NCI-H345 treated with DMSO at 0.1 percent for 48 hours (cell line): ENCODE data around the gene AXIN1.
"Not testable (repeated sequence)": the region's sequence is repeated elsewhere in the genome, so short reads cannot be mapped to it uniquely, and the experiment has no call there.

Source experiments
- DNase-seq: peaks from one replicate; lab custom pipeline; 2025; ENCODE audit not compliant: unreplicated experiment; lab: John Stamatoyannopoulos, UW

The AXIN1 gene

DNA sequence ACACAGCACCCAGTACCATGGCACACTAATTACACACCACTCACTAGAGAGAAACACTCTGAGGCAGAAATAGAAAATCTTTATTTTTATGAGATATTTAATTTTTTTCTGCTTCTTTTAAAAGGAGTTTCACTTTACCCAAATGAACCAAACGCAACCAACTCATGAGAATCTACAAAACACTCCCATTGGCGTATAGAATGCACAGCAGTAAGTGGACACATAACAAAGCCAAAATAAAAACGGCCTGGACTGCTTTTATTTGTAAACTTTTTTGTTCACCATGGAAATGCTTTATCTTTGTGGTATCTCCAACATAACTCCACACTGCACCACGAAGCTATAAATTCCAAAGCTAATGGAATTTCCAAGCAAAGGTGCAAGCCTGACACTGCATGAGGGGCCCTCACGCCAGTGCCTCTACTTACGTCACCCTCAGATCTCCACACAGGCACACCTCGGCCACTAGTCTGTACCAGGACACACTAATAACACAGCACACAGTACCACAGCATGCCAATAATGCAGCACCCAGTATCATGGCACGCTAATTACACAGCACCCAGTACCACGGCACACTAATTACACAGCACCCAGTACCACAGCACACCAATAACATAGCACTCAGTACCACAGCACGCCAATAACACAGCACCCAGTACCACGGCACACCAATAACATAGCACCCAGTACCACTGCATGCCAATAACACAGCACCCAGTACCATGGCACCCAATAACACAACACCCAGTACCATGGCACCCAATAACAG lies 17.5 kb downstream of the AXIN1 start:
- not testable (repeated sequence) for DNase-seq

DNA sequence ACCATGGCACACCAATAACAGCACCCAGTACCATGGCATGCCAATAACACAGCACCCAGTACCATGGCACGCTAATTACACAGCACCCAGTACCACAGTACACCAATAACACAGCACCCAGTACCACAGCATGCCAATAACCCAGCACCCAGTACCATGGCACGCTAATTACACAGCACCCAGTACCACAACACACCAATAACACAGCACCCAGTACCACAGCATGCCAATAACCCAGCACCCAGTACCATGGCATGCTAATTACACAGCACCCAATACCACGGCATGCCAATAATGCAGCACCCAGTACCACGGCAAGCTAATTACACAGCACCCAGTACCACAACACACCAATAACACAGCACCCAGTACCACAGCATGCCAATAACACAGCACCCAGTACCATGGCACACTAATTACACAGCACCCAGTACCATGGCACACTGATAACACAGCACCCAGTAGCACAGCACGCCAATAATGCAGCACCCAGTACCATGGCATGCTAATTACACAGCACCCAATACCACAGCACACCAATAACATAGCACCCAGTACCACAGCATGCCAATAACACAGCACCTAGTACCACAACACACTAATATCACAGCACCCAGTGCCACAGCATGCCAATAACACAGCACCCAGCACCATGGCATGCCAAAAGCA lies 18.2 kb downstream of the AXIN1 start:
- not testable (repeated sequence) for DNase-seq

DNA sequence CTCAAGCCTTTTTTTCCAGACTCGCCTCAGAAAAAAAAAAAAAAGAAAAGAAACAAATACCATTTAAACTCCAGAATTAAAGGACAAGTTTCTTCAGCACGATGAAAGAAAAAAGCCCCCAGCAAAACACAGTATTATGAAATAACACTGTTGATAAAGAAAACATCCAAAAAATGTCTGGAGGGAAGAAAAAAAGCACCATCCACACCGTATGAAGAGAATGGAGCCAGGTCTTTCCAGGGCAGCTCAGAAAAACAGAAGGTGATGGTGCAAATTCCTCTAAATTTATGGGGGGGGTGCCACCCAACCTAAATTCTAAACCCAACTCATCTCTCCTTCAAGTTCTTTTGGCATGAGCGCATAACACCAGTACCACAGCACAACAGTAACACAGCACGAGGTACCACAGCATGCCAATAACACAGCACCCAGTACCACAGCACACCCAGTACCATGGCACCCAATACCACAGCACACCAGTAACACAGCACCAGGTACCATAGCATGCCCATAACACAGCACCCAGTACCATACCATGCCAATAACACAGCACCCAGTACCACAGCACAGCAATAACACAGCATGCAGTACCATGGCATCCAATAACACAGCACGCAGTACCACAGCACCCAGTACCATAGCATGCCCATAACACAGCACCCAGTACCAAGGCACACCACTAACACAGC lies 19.0 kb downstream of the AXIN1 start:
- no peak for DNase-seq

DNA sequence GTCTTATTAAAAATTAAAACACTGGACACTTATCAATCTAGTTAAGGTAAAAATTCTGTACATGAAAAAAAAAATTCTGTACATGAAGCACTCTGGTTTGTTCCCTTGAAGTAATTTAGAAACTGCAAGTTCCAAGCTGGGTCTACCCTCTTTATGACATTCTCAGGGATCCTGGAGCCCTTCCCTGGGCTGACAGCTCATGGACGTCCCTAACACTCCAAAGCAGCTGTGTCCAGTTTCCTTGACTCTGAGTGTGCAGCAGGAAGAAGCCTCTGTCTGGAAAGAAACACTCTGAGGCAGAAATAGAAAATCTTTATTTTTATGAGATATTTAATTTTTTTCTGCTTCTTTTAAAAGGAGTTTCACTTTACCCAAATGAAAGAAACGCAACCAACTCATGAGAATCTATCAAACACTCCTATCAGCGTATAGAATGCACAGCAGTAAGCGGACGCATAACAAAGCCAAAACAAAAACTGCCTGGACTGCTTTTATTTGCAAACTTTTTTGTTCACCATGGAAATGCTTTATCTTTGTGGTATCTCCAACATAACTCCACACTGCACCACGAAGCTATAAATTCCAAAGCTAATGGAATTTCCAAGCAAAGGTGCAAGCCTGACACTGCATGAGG lies 21.2 kb downstream of the AXIN1 start:
- not testable (repeated sequence) for DNase-seq

DNA sequence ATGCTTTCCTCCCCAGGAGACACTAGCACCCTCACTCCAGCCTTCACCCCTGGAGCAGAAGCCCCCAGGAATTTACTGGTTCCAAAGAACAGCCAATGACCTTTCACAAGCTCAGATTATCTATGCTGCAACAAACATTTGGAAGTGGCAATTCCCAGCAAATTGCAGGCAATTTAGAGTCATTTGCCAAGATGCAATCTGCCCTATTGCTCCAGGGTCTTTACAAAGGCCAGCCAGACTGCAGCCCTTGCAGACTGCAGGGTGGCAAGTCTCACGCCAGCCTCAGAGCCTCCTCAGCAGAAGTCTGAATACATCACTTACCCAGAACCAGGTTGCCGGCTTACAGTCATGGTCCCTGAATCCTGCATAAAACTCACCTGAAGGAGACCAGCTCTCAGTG lies 21.8 kb downstream of the AXIN1 start:
- no peak for DNase-seq

DNA sequence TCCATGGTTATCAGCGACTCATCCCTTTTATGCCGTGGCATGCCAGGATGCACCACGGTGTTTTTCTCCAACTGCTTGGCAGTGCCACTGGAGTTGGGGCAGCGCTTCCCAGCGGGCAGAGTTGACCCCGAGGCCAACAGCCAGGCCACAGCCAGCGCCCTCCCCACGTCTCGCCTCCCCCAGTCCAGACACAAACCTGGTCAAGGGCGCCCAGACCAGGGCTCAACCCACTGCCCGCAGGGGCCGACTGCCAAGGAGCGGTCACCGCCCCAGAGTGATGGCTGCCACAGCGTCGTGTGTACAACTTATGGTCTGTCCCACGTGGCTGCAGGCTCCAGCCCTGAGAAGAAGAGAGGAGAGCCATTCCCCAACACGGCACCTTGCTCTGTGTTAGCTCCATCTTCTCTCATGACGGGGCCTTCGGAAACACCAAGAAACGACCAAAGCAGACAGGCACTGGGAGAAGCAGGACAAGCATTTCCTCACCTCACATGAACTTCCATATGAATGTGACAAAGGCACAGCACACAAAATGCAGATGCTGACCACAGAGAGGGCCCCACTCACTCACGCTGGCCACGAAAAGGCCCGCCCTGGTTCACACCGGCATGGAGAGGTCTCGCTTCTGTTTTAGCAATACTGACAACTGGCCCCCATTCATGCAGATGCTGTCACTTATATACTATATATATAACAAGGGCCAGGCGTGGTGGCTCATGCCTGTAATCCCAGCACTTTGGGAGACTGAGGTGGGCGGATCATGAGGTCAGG lies 27.0 kb downstream of the AXIN1 start:
- DNase-seq = no peak

DNA sequence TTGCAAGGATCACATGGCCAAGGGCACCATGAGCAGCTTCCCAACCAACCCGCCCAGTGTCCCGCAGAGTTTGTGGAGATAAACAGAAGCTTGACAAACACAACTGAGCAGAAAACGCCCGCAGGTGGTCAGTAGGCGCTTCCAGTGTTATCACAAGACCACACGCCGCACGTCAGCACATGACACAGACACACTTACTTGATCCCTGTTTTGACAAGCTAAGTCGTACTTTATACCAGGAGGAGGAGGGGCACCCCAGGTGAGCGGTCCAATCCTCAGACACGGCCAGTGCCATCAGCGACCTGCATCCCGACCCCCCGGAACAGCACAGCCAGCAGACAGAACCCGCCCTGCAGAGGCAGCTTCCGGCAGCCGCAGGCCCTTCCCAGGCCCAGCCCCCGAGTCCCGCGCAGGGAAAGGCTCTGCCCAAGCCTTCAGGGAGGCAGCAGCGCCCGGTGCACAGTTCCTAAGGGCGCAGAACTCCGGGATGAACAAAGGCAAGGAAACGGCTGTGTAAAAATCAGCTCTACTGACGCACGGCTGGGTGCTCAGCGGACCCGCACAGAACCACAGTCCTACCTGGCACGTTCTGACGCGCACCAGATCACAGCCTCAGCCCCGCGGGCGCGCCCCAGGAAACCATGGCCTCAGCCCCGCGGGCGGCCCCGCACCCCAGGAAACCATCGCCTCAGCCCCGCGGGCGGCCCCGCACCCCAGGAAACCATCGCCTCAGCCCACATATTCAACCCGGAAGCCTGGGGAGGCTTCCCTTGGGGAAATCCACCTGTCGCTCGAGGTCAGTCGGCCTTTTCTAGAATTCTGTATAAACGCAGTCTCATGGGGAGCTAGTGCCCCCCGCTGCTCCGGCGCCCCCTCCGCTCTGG lies 27.8 kb downstream of the AXIN1 start:
- DNase-seq = no peak

DNA sequence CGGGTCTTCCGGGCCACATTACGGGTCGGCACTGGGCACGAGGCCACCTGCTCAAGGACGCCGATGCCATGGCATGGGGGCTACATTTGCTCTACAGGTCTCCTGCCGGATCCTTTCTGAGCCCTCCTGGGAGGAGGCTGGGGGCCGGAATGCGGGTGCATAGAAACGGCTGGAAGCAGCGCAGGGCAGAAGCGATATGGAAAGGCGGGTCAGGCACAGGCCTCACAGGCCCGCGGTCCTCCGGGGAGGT lies 28.4 kb downstream of the AXIN1 start:
- DNase-seq = no peak

DNA sequence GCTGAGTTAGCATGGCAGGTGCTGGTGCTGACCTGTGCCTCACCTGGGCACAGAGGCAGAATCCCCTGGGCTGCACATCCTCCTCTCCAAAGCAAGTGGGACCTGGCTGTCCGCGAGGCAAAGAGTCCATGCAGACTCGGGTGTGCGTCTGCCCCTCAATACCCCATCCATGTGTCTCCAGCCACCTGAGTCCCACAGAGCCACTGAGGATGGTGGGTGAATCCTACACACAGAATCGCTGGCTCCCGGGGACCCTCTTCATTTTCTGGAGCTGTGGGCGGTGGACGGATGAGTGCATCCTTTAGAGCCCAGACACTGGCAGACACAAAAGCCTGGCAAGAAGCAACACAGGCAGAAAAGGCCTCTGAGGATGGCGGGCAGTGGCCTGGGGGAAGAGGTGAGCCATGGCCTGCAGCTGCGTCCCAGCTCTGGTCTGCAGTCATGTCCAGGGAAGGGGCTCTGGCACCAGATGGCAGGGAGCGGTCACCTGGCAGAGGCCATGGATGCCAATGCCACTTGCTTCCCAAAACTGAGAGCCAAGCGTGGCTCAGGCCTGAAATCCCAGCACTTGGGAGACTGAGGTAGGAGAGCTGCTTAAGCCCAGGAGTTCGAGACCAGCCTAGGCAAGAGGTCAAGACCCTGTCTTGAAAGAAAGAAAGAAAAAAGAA lies 29.9 kb downstream of the AXIN1 start:
- no peak for DNase-seq

DNA sequence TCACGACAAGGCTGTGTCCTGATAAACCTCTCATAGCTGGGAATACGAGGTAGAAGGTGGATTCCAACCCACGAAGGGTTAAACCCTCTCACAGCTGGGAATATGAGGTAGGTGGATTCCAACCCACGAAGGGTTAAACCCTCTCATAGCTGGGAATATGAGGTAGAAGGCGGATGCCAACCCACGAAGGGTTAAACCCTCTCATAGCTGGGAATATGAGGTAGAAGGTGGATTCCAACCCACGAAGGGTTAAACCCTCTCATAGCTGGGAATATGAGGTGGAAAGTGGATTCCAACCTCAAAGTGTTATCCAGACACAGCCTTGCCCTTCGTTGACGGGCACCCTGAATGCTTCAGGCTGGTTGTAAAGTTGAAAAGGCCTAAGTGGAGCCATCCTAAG lies 31.0 kb downstream of the AXIN1 start:
- no peak for DNase-seq

DNA sequence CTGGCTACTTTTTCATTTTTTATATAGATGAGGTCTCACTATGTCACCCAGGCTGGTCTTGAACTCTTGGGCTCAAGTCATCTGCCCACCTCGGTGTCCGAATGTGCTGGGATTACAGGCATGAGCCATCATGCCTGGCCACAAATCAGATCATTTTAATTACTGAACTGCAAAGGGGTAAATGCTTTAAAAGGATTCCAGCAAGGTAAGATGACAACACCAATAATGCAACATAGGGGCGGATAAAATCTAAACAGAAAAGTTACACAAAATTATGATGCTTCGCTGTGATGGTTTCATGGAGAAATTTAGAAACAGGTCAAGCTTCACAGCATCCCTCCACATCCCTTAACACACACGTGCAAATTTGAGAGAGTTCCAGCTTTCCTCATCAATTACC lies 32.3 kb downstream of the AXIN1 start:
- DNase-seq = no peak

DNA sequence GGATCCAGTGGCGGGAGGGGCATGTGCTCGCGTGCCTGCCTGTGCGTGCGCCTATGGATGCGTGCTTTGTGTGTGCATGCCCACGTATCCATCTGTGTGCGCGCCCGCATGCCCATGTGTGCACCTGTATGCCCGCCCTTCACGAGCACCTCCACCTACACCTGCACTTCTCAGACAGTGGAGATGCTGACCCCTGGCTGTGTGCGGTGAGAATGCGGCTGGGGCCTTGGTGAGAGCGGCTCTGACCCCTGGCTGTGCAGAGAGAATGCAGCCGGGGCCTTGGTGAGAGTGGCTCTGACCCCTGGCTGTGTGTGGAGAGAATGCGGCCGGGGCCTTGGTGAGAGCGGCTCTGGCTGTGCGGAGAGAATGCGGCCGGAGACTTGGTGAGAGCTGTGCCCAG lies 33.9 kb downstream of the AXIN1 start:
- DNase-seq = no peak

DNA sequence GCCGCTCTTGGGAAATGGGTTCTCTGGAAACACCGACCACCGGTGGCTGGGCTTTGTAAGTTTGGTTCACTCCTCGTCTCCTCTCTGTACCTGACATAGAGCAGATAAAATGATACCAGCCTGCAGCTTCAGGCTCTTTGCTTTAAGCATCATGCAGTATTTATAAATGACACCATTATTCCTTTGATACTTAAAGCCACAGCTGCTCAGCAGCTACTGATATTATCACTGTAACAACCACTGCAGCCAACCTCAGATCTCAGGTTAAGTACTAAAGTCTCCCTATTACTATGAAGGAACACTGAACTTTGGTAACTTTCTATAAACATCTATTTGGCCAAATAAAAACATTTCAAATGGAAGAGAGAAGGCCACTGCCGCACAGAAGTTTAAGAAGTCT lies 34.9 kb downstream of the AXIN1 start:
- no peak for DNase-seq

DNA sequence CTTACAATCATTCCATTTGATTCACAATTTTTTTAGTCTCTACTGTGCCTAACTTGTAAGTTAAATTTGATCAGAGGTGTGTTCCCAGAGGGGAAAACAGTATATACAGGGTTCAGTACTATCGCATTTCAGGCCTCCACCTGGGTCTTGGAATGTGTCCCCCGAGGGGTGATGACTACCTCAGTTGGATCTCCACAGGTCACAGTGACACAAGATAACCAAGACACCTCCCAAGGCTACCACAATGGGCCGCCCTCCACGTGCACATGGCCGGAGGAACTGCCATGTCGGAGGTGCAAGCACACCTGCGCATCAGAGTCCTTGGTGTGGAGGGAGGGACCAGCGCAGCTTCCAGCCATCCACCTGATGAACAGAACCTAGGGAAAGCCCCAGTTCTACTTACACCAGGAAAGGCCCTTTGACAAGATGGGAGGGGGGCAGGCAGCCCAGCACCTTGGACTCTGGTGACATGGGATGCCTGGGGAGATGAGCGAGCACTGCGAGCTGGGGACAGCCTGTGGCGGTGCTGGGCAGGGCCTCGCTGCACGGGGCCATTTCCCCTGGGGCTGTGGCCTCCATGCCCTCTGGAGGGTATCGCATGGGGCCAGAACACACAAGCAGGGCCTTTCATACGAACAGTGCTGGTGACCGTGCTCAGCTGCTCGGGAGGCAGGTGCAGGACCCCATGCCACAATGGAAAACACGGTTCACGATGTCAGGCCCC lies 35.6 kb downstream of the AXIN1 start:
- DNase-seq = no peak

DNA sequence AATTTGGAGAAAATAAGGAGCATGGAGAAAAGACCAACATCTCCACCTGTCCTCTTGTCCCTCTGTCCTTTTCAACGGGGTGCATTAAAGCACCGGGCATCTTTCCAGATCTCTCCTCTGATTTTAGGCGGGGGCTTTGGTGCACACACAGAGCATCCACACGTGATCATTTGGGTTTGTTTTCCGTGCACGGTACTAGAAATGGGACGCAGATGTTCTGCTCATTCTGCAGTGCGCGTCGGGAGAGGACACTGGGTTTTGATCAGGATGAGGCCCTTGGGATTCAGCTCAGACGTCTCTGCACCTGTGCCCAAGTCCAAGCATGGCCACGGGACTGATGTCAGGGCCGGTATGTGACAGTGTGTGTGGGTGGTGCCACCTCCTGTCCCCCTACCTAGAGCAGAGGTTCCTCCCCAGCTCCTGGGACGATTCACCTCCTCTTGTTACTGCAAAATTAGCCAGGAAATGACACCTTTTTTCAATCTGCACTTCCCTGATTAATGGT lies 37.7 kb downstream of the AXIN1 start:
- DNase-seq = no peak

DNA sequence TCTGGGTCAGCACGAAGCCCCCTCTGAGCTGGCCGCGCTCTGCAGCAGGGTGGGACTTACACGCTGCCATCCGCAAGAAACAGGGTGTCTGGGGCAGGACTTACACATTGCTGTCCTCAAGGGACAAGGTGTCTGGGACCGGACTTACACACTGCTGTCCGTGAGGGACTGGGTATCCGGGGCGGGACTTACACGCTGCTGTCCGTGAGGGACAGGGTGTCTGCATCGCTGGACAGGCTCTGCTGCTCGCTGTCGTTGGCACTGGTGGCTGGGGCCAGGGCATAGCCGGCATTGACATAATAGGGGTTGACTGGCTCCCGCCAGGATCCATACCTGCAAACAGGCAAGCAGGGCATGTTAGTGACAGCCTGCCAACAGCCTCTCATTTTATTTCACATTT lies 38.2 kb downstream of the AXIN1 start:
- DNase-seq = no peak

DNA sequence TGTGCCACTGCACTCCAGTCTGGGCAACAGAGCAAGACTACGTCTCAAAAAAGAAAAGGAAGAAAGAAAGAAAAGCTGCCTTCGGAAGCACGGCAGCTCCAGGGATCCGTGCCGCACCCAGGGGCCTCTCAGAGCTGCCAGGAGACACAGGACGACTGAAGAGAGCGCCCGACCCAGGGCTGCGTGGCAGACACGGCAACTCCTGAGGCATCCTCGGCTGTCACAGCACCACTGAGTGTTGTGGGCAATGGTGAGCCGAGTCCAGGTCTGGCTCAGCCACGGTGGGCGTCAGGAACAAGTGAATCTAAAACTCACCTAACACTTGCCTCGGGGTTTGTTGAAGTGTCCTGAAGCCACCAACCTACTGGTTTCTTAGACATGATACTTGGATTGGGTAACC lies 40.8 kb downstream of the AXIN1 start:
- DNase-seq = no peak

DNA sequence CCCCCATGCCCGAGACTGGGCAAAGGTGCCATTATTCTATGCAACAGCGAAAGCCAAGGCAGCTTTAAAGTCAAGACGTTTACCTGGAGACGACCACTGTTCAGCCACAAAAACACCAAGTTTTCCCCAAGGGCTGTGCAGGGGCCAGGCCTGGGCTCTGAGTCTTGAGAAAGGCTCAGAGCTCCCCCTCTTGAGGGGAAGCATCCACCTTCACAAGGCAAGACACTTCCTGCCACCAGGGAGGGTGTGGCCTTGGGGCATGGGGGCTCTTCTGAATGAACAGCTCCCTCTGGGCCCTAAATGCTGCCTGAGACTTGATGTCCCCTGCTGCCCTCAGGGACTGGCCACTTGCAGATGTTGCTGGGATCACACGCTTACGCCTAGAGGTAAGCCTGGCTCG lies 43.0 kb downstream of the AXIN1 start:
- DNase-seq = no peak
